Measurements from ENCODE around the gene THUMPD1.

THUMPD1 gene

DNA sequence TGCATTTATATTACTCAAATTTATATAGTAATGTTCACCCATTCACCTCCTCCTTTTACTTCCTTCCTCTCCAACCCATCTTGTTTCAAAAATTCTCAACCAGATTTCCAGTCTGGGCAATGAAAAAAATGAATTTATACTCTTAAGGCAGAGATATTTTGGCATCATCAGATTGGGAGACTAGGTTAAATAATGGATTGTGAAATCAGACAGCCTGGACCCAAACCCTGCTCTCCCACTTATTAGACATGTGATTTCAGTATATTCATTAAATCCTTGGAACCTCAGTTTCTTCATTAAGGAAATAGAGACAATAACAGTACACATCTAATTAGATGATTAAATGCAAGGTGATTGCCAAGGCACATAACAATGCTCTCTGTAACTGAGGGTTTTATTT is 52.0 kb downstream of the THUMPD1 start:
- no peak for DNase-seq

DNA sequence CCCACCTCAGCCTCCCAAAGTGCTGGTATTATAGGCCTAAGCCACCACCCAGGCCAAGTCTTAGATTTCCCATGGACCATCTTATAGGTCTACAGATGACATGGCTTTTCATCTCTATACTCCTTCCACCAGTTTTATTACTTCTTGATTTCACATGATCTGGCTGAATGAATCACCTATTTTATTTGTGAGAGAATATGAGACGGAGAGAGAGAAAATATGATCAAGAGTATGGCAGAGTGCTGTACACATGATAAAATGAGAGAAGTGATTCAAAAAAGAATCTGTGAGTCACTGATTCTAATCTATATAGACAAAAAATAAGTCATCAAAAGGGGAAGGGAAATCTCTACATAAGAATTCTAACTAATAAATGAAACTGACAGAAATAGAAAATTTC is 57.8 kb downstream of the THUMPD1 start:
- DNase-seq = no peak
